OCI-LY3 (cell line): Measurements from ENCODE around the gene OPCML.

Experiments used
- H2AFZ ChIP-seq: fragments of 200-600, 300-600 bp; shearing (Covaris generic); 2 replicates; pipeline ENCODE4 v1.6.0; 2014; ENCODE audit warnings: antibody characterized with exemption, low read depth, low read length
- H3K27ac ChIP-seq: fragments of 200-600, 300-600 bp; sonication (generic); 2 replicates; pipeline ENCODE4 v1.5.1; 2014; ENCODE audit warnings: mild to moderate bottlenecking, low read length, moderate library complexity, mixed read lengths
- H3K27me3 ChIP-seq: fragments of 200-600, 300-600 bp; sonication (generic); 2 replicates; pipeline ENCODE4 v1.6.1; 2014; ENCODE audit warnings: low read depth, low read length, mixed read lengths
- H3K36me3 ChIP-seq: fragments of 200-600, 300-600 bp; sonication (generic); replicated peaks from 2 replicates; pipeline ENCODE3; 2014; ENCODE audit warnings: low read depth, low read length, mixed read lengths
- H3K4me1 ChIP-seq: fragments of 300-600, 200-600 bp; sonication (generic); 2 replicates; pipeline ENCODE4 v1.6.1; 2014; ENCODE audit warnings: low read length, mixed read lengths
- H3K4me2 ChIP-seq: fragments of 200-600, 300-600 bp; sonication (generic); 2 replicates; pipeline ENCODE4 v1.6.1; 2014; ENCODE audit warnings: low read length, mixed read lengths
- H3K4me3 ChIP-seq: fragments of 300-600, 200-600 bp; sonication (generic); 2 replicates; pipeline ENCODE4 v1.5.1; 2014; ENCODE audit warnings: antibody characterized with exemption, mild to moderate bottlenecking, low read length, moderate library complexity
- H3K79me2 ChIP-seq: fragments of 300-600, 200-600 bp; shearing (Covaris generic); 2 replicates; pipeline ENCODE4 v1.6.1; 2014; ENCODE audit warnings: mild to moderate bottlenecking, low read length, mixed read lengths
- H3K9ac ChIP-seq: fragments of 300-600, 200-600 bp; shearing (Covaris generic); 2 replicates; pipeline ENCODE4 v1.6.0; 2014; ENCODE audit warnings: mild to moderate bottlenecking, low read length, moderate library complexity
- H3K9me3 ChIP-seq: fragments of 200-600, 300-600 bp; shearing (Covaris generic); 2 replicates; pipeline ENCODE4 v1.6.1; 2014; ENCODE audit warnings: low read length, mixed read lengths; ENCODE audit not compliant: insufficient read depth
- H4K20me1 ChIP-seq: fragments of 200-600, 300-600 bp; sonication (generic); 2 replicates; pipeline ENCODE4 v1.6.1; 2016; ENCODE audit warnings: low read length, mixed read lengths; ENCODE audit not compliant: insufficient read depth
- EZH2phosphoT487 ChIP-seq: fragments of 200-600 bp; shearing (Covaris generic); IDR thresholded peaks from 2 replicates; pipeline ENCODE4 v1.6.1; 2018; ENCODE audit warnings: antibody characterized with exemption, mixed run types, low read depth
- TF ChIP-seq, protein P1 (sequence below): fragments of 200-600, 300-600 bp; sonication (generic); IDR thresholded peaks from 2 replicates; pipeline ENCODE4 v1.5.1; 2014; ENCODE audit warnings: antibody characterized with exemption, low read length, low read depth

The OPCML gene

DNA sequence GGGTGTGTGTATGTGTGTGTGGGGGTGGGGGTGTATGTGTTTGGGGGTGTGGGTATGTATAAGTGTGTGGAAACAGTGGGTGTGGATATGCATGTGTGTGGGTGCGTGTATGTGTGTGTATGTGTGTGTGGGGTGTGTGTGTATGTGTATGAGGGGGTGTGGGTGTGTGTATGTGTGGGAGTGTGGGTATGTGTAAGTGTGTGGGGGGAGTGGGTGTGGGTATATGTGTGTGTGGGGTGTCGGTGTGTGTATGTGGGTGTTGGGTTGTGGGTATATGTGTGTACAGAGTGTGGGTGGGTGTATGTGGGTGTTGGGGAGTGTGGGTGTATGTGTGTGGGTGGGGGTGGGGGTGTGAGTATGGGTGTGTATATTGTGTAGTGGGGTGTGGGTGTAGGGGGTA lies 206.0 kb downstream of the OPCML start:
- H3K36me3 ChIP-seq = no peaks in the 10 kb centered on the region
- H3K4me3 ChIP-seq = no peak overlapping the region
- no peaks in the 10 kb centered on the region for H3K4me1 ChIP-seq
- no peaks in the 10 kb centered on the region for H3K27me3 ChIP-seq
- no peaks in the 10 kb centered on the region for H4K20me1 ChIP-seq
- no peak overlapping the region for H2AFZ ChIP-seq
- H3K27ac ChIP-seq = no peak overlapping the region
- H3K9me3 ChIP-seq = no peaks in the 10 kb centered on the region
- H3K9ac ChIP-seq = no peak overlapping the region
- no peak for TF ChIP-seq EZH2phosphoT487
- TF ChIP-seq, protein P1, sequence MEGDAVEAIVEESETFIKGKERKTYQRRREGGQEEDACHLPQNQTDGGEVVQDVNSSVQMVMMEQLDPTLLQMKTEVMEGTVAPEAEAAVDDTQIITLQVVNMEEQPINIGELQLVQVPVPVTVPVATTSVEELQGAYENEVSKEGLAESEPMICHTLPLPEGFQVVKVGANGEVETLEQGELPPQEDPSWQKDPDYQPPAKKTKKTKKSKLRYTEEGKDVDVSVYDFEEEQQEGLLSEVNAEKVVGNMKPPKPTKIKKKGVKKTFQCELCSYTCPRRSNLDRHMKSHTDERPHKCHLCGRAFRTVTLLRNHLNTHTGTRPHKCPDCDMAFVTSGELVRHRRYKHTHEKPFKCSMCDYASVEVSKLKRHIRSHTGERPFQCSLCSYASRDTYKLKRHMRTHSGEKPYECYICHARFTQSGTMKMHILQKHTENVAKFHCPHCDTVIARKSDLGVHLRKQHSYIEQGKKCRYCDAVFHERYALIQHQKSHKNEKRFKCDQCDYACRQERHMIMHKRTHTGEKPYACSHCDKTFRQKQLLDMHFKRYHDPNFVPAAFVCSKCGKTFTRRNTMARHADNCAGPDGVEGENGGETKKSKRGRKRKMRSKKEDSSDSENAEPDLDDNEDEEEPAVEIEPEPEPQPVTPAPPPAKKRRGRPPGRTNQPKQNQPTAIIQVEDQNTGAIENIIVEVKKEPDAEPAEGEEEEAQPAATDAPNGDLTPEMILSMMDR = no peak
- H3K79me2 ChIP-seq = no peaks in the 10 kb centered on the region
- no peak overlapping the region for H3K4me2 ChIP-seq

DNA sequence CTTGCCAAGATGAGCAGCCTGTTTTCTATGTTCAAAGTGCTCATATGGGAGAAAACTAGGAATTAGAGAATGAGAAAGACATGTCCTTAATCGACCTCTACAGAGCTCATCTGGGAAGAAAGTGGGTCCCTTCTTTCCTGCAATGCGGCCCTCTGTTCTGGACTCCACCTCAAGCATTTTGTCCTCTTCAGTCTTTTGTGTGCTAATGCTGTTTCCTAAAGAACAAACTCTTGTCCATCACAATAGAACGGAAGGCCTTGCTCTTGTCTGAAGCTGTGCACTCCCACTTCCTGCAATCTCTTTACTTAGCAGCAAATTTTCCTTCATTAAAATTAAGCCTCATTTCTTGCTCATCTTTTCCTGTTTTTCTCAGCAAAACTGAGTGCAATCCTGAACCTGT lies 206.6 kb downstream of the OPCML start:
- no peak overlapping the region for H3K27ac ChIP-seq
- no peaks in the 10 kb centered on the region for H3K4me1 ChIP-seq
- H3K27me3 ChIP-seq = no peaks in the 10 kb centered on the region
- TF ChIP-seq EZH2phosphoT487 = no peak
- TF ChIP-seq, protein P1 = no peak
- no peaks in the 10 kb centered on the region for H3K9me3 ChIP-seq
- H3K9ac ChIP-seq = no peak overlapping the region
- H2AFZ ChIP-seq = no peak overlapping the region
- no peak overlapping the region for H3K4me2 ChIP-seq
- no peaks in the 10 kb centered on the region for H4K20me1 ChIP-seq
- H3K4me3 ChIP-seq = no peak overlapping the region
- no peaks in the 10 kb centered on the region for H3K79me2 ChIP-seq
- no peaks in the 10 kb centered on the region for H3K36me3 ChIP-seq

DNA sequence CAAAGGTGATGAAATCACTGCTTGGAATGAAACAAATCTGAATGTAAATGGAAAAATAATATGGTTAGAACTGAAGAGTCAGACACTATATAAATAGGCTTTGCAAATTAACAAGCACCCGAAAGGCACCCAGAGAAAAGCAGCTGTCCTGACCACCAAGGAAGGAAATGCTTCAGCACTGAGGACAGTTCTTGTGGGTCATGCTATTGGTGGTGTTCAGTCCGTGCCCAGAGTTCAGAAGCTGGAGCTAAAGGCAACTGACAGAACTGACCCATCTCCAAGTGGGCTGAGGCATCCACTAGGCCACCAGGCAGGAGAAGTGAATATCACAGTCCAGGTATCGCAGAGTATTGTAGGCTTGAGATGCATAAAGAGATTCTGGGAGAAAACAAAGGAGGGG lies 208.9 kb downstream of the OPCML start:
- no peak overlapping the region for H3K27ac ChIP-seq
- no peaks in the 10 kb centered on the region for H3K27me3 ChIP-seq
- H3K4me3 ChIP-seq = no peak overlapping the region
- no peak overlapping the region for H3K4me2 ChIP-seq
- H2AFZ ChIP-seq = no peak overlapping the region
- H4K20me1 ChIP-seq = no peaks in the 10 kb centered on the region
- H3K4me1 ChIP-seq = no peaks in the 10 kb centered on the region
- TF ChIP-seq EZH2phosphoT487 = no peak
- TF ChIP-seq, protein P1 = no peak
- H3K9me3 ChIP-seq = no peaks in the 10 kb centered on the region
- no peaks in the 10 kb centered on the region for H3K36me3 ChIP-seq
- H3K9ac ChIP-seq = no peak overlapping the region
- H3K79me2 ChIP-seq = no peaks in the 10 kb centered on the region

DNA sequence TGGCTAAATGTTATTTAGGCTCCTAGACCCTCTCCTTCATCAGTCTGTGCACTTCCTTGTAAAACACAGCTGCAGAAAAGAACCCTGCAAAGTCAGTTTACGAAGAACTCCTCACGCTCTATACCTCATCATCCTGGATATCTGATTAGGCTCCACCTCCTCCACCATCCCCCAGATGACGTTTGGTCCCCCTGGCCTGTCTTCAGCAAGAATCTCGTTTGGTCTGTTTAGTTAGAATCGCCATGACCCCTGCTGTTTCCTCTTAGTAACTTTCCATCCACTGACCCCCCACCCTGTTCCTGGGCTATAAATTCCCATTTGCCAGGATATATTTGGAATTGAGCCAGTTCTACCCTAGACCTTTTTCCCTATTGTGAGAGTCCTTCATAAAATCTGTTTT lies 214.1 kb downstream of the OPCML start:
- no peaks in the 10 kb centered on the region for H3K79me2 ChIP-seq
- H3K4me1 ChIP-seq = no peaks in the 10 kb centered on the region
- no peak overlapping the region for H3K27ac ChIP-seq
- H4K20me1 ChIP-seq = no peaks in the 10 kb centered on the region
- H3K4me2 ChIP-seq = no peak overlapping the region
- H3K9me3 ChIP-seq = no peaks in the 10 kb centered on the region
- H3K4me3 ChIP-seq = no peak overlapping the region
- TF ChIP-seq, protein P1 = no peak
- no peak for TF ChIP-seq EZH2phosphoT487
- no peaks in the 10 kb centered on the region for H3K27me3 ChIP-seq
- H3K9ac ChIP-seq = no peak overlapping the region
- H3K36me3 ChIP-seq = no peaks in the 10 kb centered on the region
- no peak overlapping the region for H2AFZ ChIP-seq
